Memory B cell (primary cell): Measurements from ENCODE around the gene LYPD4.
A peak's percentile ranks its signal among the peaks of the same experiment; 100 is the strongest.

Experiments
- ATAC-seq: fragments of 150-1000 bp; cut with Tn5 transposase; 2 replicates; pipeline ENCODE4 v1.10.0; 2021; ENCODE audit warnings: low read depth, mild to moderate bottlenecking, moderate library complexity
- DNase-seq, 2 donors: peaks; one replicate each; pipeline ENCODE4 v3.0.0; 2022; ENCODE audit warnings: low spot score in 2 of 2
- H3K27ac Mint-ChIP-seq: one replicate; pipeline ENCODE4 v1.8.0; 2022; ENCODE audit warnings: mild to moderate bottlenecking, moderate library complexity, mixed read lengths
- H3K27me3 Mint-ChIP-seq: one replicate; pipeline ENCODE4 v1.8.0; 2022; ENCODE audit warnings: mixed read lengths
- H3K36me3 Mint-ChIP-seq: one replicate; pipeline ENCODE4 v1.8.0; 2022; ENCODE audit warnings: mild to moderate bottlenecking, mixed read lengths
- H3K4me1 Mint-ChIP-seq: one replicate; pipeline ENCODE4 v1.8.0; 2022; ENCODE audit warnings: mixed read lengths
- H3K4me3 Mint-ChIP-seq: one replicate; pipeline ENCODE4 v1.8.0; 2022; ENCODE audit warnings: mild to moderate bottlenecking, moderate library complexity, mixed read lengths
- H3K9me3 Mint-ChIP-seq: one replicate; pipeline ENCODE4 v1.8.0; 2022; ENCODE audit warnings: mixed read lengths

LYPD4 gene

DNA sequence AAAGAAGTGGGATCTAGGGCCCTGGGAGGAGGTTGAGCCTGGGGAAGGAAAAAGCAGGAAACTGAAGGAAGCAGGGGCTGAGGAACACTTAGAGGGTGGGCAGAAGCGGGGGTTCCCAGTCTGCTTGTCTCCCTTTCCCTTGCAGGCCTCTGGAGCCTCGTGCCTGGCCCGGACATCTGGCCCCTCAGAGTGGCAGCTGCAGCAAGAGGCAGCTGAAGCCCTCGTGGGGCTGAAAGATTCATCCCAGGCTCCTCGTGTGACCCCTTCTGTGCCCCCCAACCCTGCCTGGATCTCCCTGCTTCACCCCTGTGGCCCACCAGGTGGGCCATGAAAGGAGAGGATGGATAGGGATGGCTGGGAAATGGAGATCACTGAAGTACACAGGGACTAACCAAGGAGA is 5.9 kb upstream of the LYPD4 start:
- DNase-seq, result no peak
- H3K27ac Mint-ChIP-seq, result no peak overlapping the region

GRCh38 chr19:41849067-41849466 is 4.6 kb upstream of the LYPD4 start:
- DNase-seq, result no peak
- Mint-ChIP-seq H3K27me3 (peaks cover 5% of the 10 kb centered on the region), H3K27ac (no peak overlapping the region), H3K36me3 (no peaks in the 10 kb centered on the region), H3K9me3 (peaks cover 2% of the 10 kb centered on the region), H3K4me1 (peaks cover 2% of the 10 kb centered on the region), H3K4me3 (no peak overlapping the region)
- no peak for ATAC-seq

More for the DNA sequence above, 5.9 kb upstream of the LYPD4 start:
- no peaks in the 10 kb centered on the region for H3K36me3 Mint-ChIP-seq
- H3K9me3 Mint-ChIP-seq, result no peaks in the 10 kb centered on the region
- no peak for ATAC-seq
- peaks cover 8% of the 10 kb centered on the region for H3K27me3 Mint-ChIP-seq
- H3K4me1 Mint-ChIP-seq, result peaks cover 2% of the 10 kb centered on the region
- H3K4me3 Mint-ChIP-seq, result no peak overlapping the region

- DNase-seq (no peak), ATAC-seq (no peak)
- no peak overlapping the region for H3K4me3 Mint-ChIP-seq
- peaks cover 2% of the 10 kb centered on the region for H3K36me3 Mint-ChIP-seq
- H3K27ac Mint-ChIP-seq, result no peak overlapping the region
- peaks cover 5% of the 10 kb centered on the region for H3K27me3 Mint-ChIP-seq
- H3K4me1 Mint-ChIP-seq, result peaks cover 1% of the 10 kb centered on the region
- peaks cover 4% of the 10 kb centered on the region for H3K9me3 Mint-ChIP-seq
Observed at GRCh38 chr19:41848666-41849065, 4.2 kb upstream of the LYPD4 start.

GRCh38 chr19:41847351-41848105 is 3.0 kb upstream of the LYPD4 start:
- peaks cover 5% of the 10 kb centered on the region for H3K27me3 Mint-ChIP-seq
- DNase-seq, result no peak

DNA sequence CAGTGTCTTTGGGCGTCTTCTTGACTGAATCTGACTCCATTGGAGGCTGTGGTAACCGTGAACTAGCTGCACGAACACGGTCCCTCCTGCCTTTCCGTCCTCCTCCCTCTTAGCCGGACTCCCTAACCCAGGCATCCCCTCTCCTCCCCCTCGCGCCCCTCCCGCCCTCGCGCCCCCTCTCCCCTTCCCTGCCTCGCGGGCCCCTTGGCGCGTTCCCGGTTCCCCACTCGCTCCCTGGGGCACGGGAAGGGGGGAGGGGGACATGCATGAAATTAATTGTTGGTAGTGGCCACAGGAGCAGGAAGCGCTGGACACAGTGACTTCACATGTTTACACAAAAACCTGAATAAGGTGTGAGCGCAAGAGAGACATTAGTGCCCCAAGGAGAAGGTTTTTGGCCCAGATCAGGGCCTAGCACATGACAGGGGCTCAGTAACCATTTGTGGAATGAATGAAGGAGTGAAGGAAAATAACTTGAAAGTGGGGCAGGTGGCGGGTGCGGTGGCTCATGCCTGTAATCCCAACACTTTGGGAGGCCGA is 638 bp upstream of the LYPD4 start:
- Mint-ChIP-seq H3K9me3 (peaks cover 4% of the 10 kb centered on the region), H3K4me3 (no peak overlapping the region), H3K36me3 (peaks cover 2% of the 10 kb centered on the region), H3K27me3 (peaks cover 5% of the 10 kb centered on the region), H3K4me1 (no peaks in the 10 kb centered on the region), H3K27ac (no peak overlapping the region)
- no peak for DNase-seq
- ATAC-seq, result no peak

More at GRCh38 chr19:41847351-41848105, 3.0 kb upstream of the LYPD4 start:
- no peak for ATAC-seq
- no peak overlapping the region for H3K27ac Mint-ChIP-seq
- peaks cover 2% of the 10 kb centered on the region for H3K36me3 Mint-ChIP-seq
- no peak overlapping the region for H3K4me3 Mint-ChIP-seq
- H3K4me1 Mint-ChIP-seq, result no peaks in the 10 kb centered on the region
- H3K9me3 Mint-ChIP-seq, result peaks cover 4% of the 10 kb centered on the region

- peaks cover 4% of the 10 kb centered on the region for H3K9me3 Mint-ChIP-seq
- no peak within 1 kb of the TSS for H3K4me3 Mint-ChIP-seq
- DNase-seq (no peak), ATAC-seq (no peak)
- H3K36me3 Mint-ChIP-seq, result peaks cover 2% of the 10 kb centered on the region
- H3K4me1 Mint-ChIP-seq, result no peaks in the 10 kb centered on the region
- peaks cover 5% of the 10 kb centered on the region for H3K27me3 Mint-ChIP-seq
- H3K27ac Mint-ChIP-seq, result no peak within 1 kb of the TSS
Observed at GRCh38 chr19:41845001-41845050, 343 bp upstream of the LYPD4 start, which contains the start of gene DMRTC2. Gene DMRTC2, plus strand, starts transcription at chr19:41845042. Its CDS starts 2,387 bp downstream, at chr19:41847429.

GRCh38 chr19:41843371-41843770 is 1.1 kb downstream of the LYPD4 start:
- Mint-ChIP-seq H3K4me3 (no peak overlapping the region), H3K27ac (no peak overlapping the region), H3K4me1 (no peaks in the 10 kb centered on the region), H3K27me3 (peaks cover 11% of the 10 kb centered on the region), H3K9me3 (peaks cover 4% of the 10 kb centered on the region), H3K36me3 (peaks cover 2% of the 10 kb centered on the region)
- ATAC-seq (no peak), DNase-seq (no peak)

- peaks cover 2% of the 10 kb centered on the region for H3K36me3 Mint-ChIP-seq
- no peak overlapping the region for H3K27ac Mint-ChIP-seq
- no peak overlapping the region for H3K4me3 Mint-ChIP-seq
- no peak for ATAC-seq
- peaks cover 4% of the 10 kb centered on the region for H3K9me3 Mint-ChIP-seq
- DNase-seq, result no peak
- H3K27me3 Mint-ChIP-seq, result peaks cover 16% of the 10 kb centered on the region
- peaks cover 3% of the 10 kb centered on the region for H3K4me1 Mint-ChIP-seq
Observed at GRCh38 chr19:41839211-41839610, 5.3 kb downstream of the LYPD4 start.

DNA sequence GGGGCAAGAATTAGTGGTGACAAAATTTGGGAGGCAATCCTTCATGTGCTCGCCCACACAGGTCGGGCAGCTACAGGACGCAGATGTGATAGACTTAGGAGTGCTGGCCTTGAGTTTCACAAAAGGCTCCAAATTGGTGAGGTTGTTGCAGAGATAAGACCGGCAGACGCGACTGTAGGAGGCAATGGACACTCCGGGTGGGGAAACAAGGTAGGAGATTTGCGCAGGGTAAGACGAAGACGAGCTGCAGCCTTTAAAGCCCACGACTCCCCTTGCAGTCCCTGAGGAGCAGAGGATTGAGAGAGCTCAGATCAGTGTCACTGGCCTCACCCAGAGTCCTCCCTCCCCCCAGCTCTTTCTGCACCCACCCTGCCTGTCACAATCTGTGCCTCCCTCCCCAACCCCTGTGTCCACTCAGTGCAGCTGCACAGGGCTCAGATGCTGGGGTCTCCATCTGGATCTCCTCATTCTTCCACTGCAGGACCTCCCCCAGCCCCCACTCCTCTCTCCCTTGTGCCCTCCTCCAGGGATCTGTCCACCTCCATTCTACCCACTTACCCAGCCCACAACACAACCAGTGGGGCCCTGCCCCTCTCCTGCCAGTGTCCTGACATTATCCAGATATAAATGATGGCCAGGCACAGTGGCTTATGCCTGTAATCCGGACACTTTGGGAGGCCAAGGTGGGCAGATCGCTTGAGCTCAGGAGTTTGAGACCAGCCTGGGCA is 6.3 kb downstream of the LYPD4 start:
- no peaks in the 10 kb centered on the region for H3K9me3 Mint-ChIP-seq
- peaks cover 3% of the 10 kb centered on the region for H3K4me1 Mint-ChIP-seq
- peaks cover 16% of the 10 kb centered on the region for H3K27me3 Mint-ChIP-seq
- ATAC-seq (no peak), DNase-seq (no peak)
- H3K27ac Mint-ChIP-seq, result no peak overlapping the region
- H3K36me3 Mint-ChIP-seq, result no peaks in the 10 kb centered on the region
- no peak overlapping the region for H3K4me3 Mint-ChIP-seq

DNA sequence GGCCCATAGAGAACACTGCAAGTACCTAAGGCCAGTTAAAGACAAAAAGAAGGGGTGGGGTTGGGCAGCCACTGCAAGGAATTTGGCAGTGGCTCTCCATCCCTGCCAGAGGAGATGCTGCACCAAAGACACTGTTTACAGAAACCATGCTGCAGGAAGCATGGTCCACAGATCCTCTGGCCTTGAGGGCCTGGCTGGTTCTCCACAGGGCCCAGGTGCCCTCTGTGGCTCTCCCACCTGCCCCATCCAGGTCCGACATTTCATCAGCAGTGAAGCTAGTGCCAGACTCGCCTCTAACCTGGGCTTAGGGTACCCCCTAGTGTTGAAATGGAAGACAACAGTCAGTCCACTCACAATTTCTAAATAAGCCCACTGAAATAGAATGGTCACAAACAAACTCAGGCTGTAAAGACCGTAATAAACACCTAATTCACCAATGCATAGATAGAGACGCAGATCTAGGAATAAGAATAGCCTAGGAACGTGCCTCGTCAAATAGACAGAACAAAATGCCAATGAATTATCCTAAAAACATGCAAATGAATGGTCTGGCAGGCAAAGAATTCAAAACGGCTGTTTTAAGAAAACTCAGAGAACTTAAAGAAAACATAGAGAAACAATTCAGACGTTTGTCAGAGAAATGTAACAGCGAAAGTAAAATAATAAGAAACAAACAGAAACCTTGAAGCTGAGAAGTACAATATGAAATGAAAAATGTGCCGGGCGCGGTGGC is 23.3 kb downstream of the LYPD4 start:
- H3K27ac Mint-ChIP-seq, result no peak overlapping the region
- peaks cover 2% of the 10 kb centered on the region for H3K4me1 Mint-ChIP-seq
- H3K9me3 Mint-ChIP-seq, result no peaks in the 10 kb centered on the region
- H3K4me3 Mint-ChIP-seq, result no peak overlapping the region
- peak; percentile 52 to 64 for DNase-seq
- peaks cover 1% of the 10 kb centered on the region for H3K36me3 Mint-ChIP-seq
- peak; percentile 90 for ATAC-seq
- peaks cover 4% of the 10 kb centered on the region for H3K27me3 Mint-ChIP-seq

GRCh38 chr19:41816761-41817160 is 27.7 kb downstream of the LYPD4 start:
- DNase-seq, result no peak
- no peak overlapping the region for H3K27ac Mint-ChIP-seq

DNA sequence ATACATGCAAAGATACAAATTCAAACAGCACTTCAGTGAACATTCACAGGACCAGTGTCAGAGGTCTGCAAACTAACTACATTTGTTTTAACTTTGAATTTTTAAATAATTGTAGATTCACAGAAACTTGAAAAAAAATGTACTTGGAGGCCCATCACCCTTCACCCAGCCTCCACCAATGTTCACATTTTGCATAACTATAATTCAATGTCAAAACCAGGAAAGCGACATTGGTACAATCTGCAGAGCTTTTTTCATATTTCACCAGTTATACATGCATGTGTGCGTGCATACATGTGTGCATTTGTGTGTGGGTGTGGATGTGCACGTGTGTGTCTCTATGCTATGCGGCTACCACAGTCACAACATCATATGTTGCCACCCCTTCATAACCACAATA is 29.2 kb downstream of the LYPD4 start:
- ATAC-seq, result no peak
- H3K4me1 Mint-ChIP-seq, result peaks cover 16% of the 10 kb centered on the region
- no peaks in the 10 kb centered on the region for H3K9me3 Mint-ChIP-seq
- no peak for DNase-seq
- H3K4me3 Mint-ChIP-seq, result no peak overlapping the region
- H3K27ac Mint-ChIP-seq, result no peak overlapping the region
- no peaks in the 10 kb centered on the region for H3K27me3 Mint-ChIP-seq
- no peaks in the 10 kb centered on the region for H3K36me3 Mint-ChIP-seq

More at GRCh38 chr19:41816761-41817160, 27.7 kb downstream of the LYPD4 start:
- peaks cover 3% of the 10 kb centered on the region for H3K27me3 Mint-ChIP-seq
- peaks cover 4% of the 10 kb centered on the region for H3K4me1 Mint-ChIP-seq
- no peak for ATAC-seq
- H3K36me3 Mint-ChIP-seq, result no peaks in the 10 kb centered on the region
- no peaks in the 10 kb centered on the region for H3K9me3 Mint-ChIP-seq
- H3K4me3 Mint-ChIP-seq, result no peak overlapping the region

DNA sequence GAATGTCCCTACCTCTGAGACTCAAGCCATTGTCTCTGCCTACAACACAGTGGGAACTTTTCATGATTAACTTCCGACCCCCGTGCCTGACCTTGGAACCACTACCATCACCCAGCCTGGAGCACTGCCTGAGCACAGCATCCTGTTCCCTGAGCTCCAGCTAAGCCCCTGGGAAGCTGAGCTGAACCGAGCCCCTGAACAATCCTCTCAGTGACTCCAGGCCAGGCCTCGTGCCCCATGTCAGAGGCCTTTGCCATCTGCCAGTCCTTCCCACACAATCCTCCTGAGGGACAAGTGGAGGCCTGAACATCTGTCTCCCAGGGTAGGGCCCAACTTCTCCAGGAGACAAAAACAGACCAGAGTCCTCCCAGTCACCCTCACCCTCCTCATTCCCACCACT is 30.6 kb downstream of the LYPD4 start:
- no peaks in the 10 kb centered on the region for H3K9me3 Mint-ChIP-seq
- no peak overlapping the region for H3K4me3 Mint-ChIP-seq
- H3K27me3 Mint-ChIP-seq, result no peaks in the 10 kb centered on the region
- DNase-seq (no peak), ATAC-seq (no peak)
- peaks cover 18% of the 10 kb centered on the region for H3K4me1 Mint-ChIP-seq
- H3K27ac Mint-ChIP-seq, result no peak overlapping the region
- no peaks in the 10 kb centered on the region for H3K36me3 Mint-ChIP-seq

DNA sequence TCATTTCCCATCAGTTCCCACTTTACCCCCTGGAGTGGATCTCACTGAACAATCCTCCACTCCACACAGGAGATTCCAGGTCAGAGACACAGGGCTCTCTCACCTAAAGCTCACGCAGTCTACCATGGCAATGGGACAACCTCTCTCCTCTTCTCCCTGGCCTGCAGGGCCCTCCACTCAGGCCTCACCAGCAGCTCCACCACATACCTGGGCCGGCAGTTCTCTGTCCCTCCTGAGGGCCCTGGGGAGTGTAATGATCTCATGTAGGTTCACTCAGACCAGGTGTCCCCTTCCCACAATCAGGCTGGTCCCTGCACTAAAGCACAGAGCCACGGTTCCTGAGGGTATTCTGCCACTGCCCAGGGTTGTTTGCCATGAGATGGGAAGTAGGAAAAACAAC is 32.5 kb downstream of the LYPD4 start:
- Mint-ChIP-seq H3K27me3 (no peaks in the 10 kb centered on the region), H3K27ac (no peak overlapping the region), H3K4me1 (peaks cover 18% of the 10 kb centered on the region), H3K9me3 (no peaks in the 10 kb centered on the region), H3K36me3 (no peaks in the 10 kb centered on the region), H3K4me3 (no peak overlapping the region)
- ATAC-seq (no peak), DNase-seq (no peak)
